HL-60/S4 treated with retinoic acid at 250 ng/mL for 4 days and 3 days (cell line): ENCODE measurements around the gene CEP20.

Source experiments
- in situ Hi-C: fragments of 300-500 bp; cut with MboI; formaldehyde crosslinking; loops from 2 replicates; pipeline ENCODE4 v1.7.0; 2022; ENCODE audit warnings: low sequenced_read_pairs

CEP20 gene

GRCh38 chr16:15898654-15899053 is 10.3 kb upstream of the CEP20 start:
- in situ Hi-C loops: no loop called here

GRCh38 chr16:15897834-15898254 is 9.4 kb upstream of the CEP20 start:
- in situ Hi-C loops: no loop called here

GRCh38 chr16:15897121-15897780 is 8.8 kb upstream of the CEP20 start:
- in situ Hi-C loops: no loop called here

GRCh38 chr16:15894571-15895374 is 6.4 kb upstream of the CEP20 start:
- in situ Hi-C loops: no loop called here

- in situ Hi-C loops: no loop called here
Observed at GRCh38 chr16:15891508-15891907, 3.1 kb upstream of the CEP20 start.

- in situ Hi-C loops: no loop called here
Observed at GRCh38 chr16:15887283-15887682, 1.1 kb downstream of the CEP20 start.

- in situ Hi-C loops: no loop called here
Observed at GRCh38 chr16:15886078-15886477, 2.3 kb downstream of the CEP20 start.

- in situ Hi-C loops: no loop called here
Observed at GRCh38 chr16:15885560-15886001, 2.8 kb downstream of the CEP20 start.

- in situ Hi-C loops: no loop called here
Observed at GRCh38 chr16:15882563-15882962, 5.8 kb downstream of the CEP20 start.

GRCh38 chr16:15881794-15882379 is 6.5 kb downstream of the CEP20 start:
- in situ Hi-C loops: no loop called here

GRCh38 chr16:15880434-15881308 is 7.7 kb downstream of the CEP20 start:
- in situ Hi-C loops: no loop called here

- in situ Hi-C loops: no loop called here
Observed at GRCh38 chr16:15879255-15879811, 9.1 kb downstream of the CEP20 start.

- in situ Hi-C loops: no loop called here
Observed at GRCh38 chr16:15876503-15876902, 11.9 kb downstream of the CEP20 start.

- in situ Hi-C loops: no loop called here
Observed at GRCh38 chr16:15874745-15875314, 13.6 kb downstream of the CEP20 start.

- in situ Hi-C loops: no loop called here
Observed at GRCh38 chr16:15873737-15874136, 14.7 kb downstream of the CEP20 start.

GRCh38 chr16:15873301-15873700 is 15.1 kb downstream of the CEP20 start:
- in situ Hi-C loops: no loop called here

GRCh38 chr16:15870011-15870410 is 18.4 kb downstream of the CEP20 start:
- in situ Hi-C loops: no loop called here

GRCh38 chr16:15866451-15866850 is 22.0 kb downstream of the CEP20 start:
- in situ Hi-C loops: no loop called here

GRCh38 chr16:15865742-15866141 is 22.7 kb downstream of the CEP20 start:
- in situ Hi-C loops: no loop called here

- in situ Hi-C loops: no loop called here
Observed at GRCh38 chr16:15864939-15865338, 23.5 kb downstream of the CEP20 start.
